UCSD-AML1 (cell line): Measurements from ENCODE around the gene FHIT.

ENCODE experiments used
- DNase-seq: peaks from one replicate; lab custom pipeline; 2025; ENCODE audit not compliant: unreplicated experiment; lab: John Stamatoyannopoulos, UW

Gene FHIT

GRCh38 chr3:61172684-61173083 lies 78.6 kb downstream of the FHIT start:
- DNase-seq, result peak; percentile 9

GRCh38 chr3:61172203-61172602 lies 79.0 kb downstream of the FHIT start:
- DNase-seq, result no peak

- no peak for DNase-seq
These were observed 81.5 kb downstream of the FHIT start for GRCh38 chr3:61169621-61170251.

GRCh38 chr3:61168286-61168685 lies 83.0 kb downstream of the FHIT start:
- DNase-seq, result no peak

- DNase-seq, result no peak
These were observed 88.3 kb downstream of the FHIT start for GRCh38 chr3:61162965-61163364.

GRCh38 chr3:61158667-61159066 lies 92.6 kb downstream of the FHIT start:
- no peak for DNase-seq

GRCh38 chr3:61158216-61158615 lies 93.0 kb downstream of the FHIT start:
- DNase-seq, result no peak

- DNase-seq, result no peak
These were observed 93.8 kb downstream of the FHIT start for GRCh38 chr3:61157414-61157813.

GRCh38 chr3:61155701-61156292 lies 95.5 kb downstream of the FHIT start:
- no peak for DNase-seq

GRCh38 chr3:61154457-61155198 lies 96.6 kb downstream of the FHIT start:
- DNase-seq, result no peak

GRCh38 chr3:61152071-61152470 lies 99.2 kb downstream of the FHIT start:
- no peak for DNase-seq

- no peak for DNase-seq
These were observed 102.0 kb downstream of the FHIT start for GRCh38 chr3:61149236-61149635.

- no peak for DNase-seq
These were observed 105.0 kb downstream of the FHIT start for GRCh38 chr3:61146010-61146890.

- DNase-seq, result no peak
These were observed 109.6 kb downstream of the FHIT start for GRCh38 chr3:61141697-61142096.

GRCh38 chr3:61141227-61141626 lies 110.0 kb downstream of the FHIT start:
- DNase-seq, result no peak

GRCh38 chr3:61139686-61140085 lies 111.6 kb downstream of the FHIT start:
- DNase-seq, result no peak

- no peak for DNase-seq
These were observed 112.9 kb downstream of the FHIT start for GRCh38 chr3:61138401-61138800.

GRCh38 chr3:61136191-61136590 lies 115.1 kb downstream of the FHIT start:
- no peak for DNase-seq

GRCh38 chr3:61134532-61134931 lies 116.7 kb downstream of the FHIT start:
- no peak for DNase-seq

- DNase-seq, result no peak
These were observed 119.2 kb downstream of the FHIT start for GRCh38 chr3:61132062-61132461.

GRCh38 chr3:61118830-61119229 lies 132.4 kb downstream of the FHIT start:
- DNase-seq, result no peak
